Measurements from ENCODE around the gene WIPF3.

The WIPF3 gene

DNA sequence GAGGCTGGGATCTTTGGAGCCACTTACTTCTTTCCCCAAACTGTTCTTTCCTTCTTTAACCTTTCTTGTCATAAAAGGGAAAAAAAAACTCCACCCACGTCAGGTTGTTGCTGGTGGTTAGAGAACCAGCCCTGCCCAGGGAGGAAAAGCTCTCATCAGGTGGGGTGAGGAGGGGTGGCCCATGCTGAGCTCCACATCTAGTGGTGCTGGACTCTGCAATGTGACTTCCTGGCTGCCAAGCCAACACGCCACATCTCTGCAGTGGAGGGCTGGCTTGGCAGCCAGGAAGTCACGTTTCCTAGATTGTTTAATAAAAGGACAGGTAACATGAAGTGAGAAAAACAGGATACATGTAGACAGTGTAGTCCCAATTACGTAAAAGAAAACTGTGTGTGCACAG is 37.4 kb downstream of the WIPF3 start:
- Mint-ChIP-seq H3K9me3 (no peaks in the 10 kb centered on the region), H3K4me3 (no peak overlapping the region), H3K4me1 (ENCODE audit: low read depth in 2 of 2) (no peaks in the 10 kb centered on the region), H3K27ac (no peak overlapping the region), H3K27me3 (peaks cover 56 to 62% of the 10 kb centered on the region in 2 donors), H3K36me3 (ENCODE audit: insufficient read depth) (no peaks in the 10 kb centered on the region)
- DNase-seq = no peak
- no peak for ATAC-seq (replicated peaks)

DNA sequence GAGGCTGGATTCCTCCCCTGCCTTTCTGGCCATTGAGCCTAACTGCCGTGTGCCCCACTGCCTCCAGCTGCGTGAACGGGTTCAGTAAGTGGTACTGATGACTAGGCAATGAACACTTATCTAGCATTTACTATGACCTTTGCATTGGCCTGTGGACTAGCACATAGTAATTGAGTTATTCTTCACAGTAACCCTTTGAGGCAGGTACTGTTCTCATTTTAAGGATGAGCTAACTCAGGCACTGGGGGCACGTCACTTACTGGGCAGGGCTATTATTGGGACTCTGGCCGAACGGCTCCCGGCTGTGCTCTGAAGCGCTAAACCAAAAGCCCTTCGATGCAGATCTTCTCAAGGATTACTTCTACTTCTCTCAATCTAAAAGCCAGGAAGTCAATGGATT is 38.3 kb downstream of the WIPF3 start:
- no peak for DNase-seq

DNA sequence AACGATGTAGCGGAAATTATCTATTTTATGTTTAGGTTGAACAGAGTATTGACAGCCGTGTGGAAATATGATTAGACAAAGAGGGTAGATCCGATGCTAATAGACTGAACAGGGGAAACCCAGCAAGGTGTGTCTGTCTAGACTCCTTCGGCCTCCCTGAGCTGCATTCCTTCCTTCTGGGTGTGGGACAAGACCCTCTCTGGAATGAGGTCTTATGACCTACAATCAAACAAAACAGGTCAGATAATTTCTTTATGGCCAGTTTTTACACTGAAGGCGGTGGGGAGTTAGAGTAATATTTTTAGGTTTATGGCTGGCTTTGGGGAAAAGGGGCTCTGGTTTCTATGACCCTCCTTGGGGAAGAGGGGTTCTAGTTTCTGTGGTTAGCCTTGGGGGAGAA is 41.2 kb downstream of the WIPF3 start:
- Mint-ChIP-seq H3K36me3 (ENCODE audit: insufficient read depth) (no peaks in the 10 kb centered on the region), H3K27me3 (peaks cover 47 to 52% of the 10 kb centered on the region in 2 donors), H3K4me1 (ENCODE audit: low read depth in 2 of 2) (no peaks in the 10 kb centered on the region), H3K9me3 (no peaks in the 10 kb centered on the region), H3K4me3 (no peak overlapping the region), H3K27ac (no peak overlapping the region)
- ATAC-seq (replicated peaks) = no peak
- no peak for DNase-seq

More for the DNA sequence above, 38.3 kb downstream of the WIPF3 start:
- Mint-ChIP-seq H3K4me1 (ENCODE audit: low read depth in 2 of 2) (no peaks in the 10 kb centered on the region), H3K4me3 (no peak overlapping the region), H3K9me3 (no peaks in the 10 kb centered on the region), H3K36me3 (ENCODE audit: insufficient read depth) (no peaks in the 10 kb centered on the region), H3K27me3 (peaks cover 53 to 62% of the 10 kb centered on the region in 2 donors), H3K27ac (no peak overlapping the region)
- ATAC-seq (replicated peaks) = no peak

DNA sequence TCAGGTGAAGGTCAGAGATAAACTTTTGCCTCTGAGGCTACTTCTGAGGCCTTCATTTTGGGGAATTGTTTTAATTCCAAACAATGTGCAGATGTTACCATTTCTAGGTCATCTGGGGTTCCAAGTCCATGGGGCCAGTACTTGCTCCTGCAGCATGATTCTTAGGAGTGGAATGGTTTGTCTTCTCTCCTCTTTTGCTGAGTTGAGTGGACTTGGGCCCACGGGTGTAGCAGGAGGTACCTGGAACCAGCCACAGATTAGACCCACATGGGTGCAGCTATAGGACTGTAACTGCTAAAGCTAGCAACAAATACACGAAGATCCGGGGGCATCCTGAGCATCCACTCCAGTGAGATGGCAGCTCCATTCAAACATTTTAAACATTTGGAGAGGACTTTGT is 41.6 kb downstream of the WIPF3 start:
- DNase-seq (no peak), ATAC-seq (replicated peaks) (no peak)
- H3K36me3 Mint-ChIP-seq (ENCODE audit: insufficient read depth) = no peaks in the 10 kb centered on the region
- H3K4me3 Mint-ChIP-seq = no peak overlapping the region
- no peak overlapping the region for H3K27ac Mint-ChIP-seq
- H3K9me3 Mint-ChIP-seq = no peaks in the 10 kb centered on the region
- no peaks in the 10 kb centered on the region for H3K4me1 Mint-ChIP-seq (ENCODE audit: low read depth in 2 of 2)
- peaks cover 43 to 52% of the 10 kb centered on the region in 2 donors for H3K27me3 Mint-ChIP-seq

DNA sequence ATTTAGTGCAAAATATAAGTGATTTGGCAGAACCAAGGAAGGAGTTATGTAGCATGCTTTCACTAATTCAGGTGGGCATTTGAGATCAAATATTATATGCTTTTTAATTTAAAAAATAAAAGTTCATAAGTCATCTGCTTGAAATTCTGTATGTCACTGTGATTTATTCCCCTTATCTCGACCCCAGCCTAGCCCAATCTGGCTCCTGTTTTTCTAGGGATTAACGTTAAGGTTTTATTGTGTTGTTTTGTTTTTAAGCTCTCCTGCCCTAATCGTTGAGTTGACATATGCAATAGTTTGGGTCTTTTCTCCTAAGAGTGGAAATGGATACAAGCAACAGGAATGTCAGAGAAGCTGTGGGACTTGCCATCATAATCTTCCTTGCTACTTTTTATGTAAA is 42.6 kb downstream of the WIPF3 start:
- DNase-seq = no peak
- peaks cover 43 to 46% of the 10 kb centered on the region in 2 donors for H3K27me3 Mint-ChIP-seq
- H3K4me1 Mint-ChIP-seq (ENCODE audit: low read depth in 2 of 2) = no peaks in the 10 kb centered on the region
- no peak for ATAC-seq (replicated peaks)
- no peak overlapping the region for H3K4me3 Mint-ChIP-seq
- H3K36me3 Mint-ChIP-seq (ENCODE audit: insufficient read depth) = no peaks in the 10 kb centered on the region
- H3K9me3 Mint-ChIP-seq = no peaks in the 10 kb centered on the region
- H3K27ac Mint-ChIP-seq = no peak overlapping the region

DNA sequence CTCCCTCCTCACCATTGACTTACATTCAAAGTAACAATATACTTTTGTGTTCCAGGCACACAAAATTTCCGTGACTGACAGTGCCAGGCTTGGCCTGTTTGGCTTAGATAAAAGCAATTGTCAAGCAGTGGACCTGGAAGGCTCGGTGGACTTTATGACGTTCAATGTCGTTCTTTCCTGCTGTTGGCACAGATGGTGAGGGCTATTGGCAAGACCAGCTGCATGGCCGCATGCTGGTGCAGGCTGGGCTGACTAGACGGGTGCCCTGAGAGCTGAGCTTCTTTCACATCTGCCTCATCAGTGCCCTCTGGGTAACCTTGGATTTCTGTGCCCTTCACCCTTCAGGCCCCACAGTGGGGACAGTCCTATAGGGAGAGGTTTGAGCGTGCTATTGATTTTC is 45.2 kb downstream of the WIPF3 start:
- H3K27me3 Mint-ChIP-seq = peaks cover 28 to 38% of the 10 kb centered on the region in 2 donors
- no peak for DNase-seq
- no peak overlapping the region for H3K27ac Mint-ChIP-seq
- no peaks in the 10 kb centered on the region for H3K4me1 Mint-ChIP-seq (ENCODE audit: low read depth in 2 of 2)
- H3K9me3 Mint-ChIP-seq = no peaks in the 10 kb centered on the region
- H3K4me3 Mint-ChIP-seq = no peak overlapping the region
- no peak for ATAC-seq (replicated peaks)
- H3K36me3 Mint-ChIP-seq (ENCODE audit: insufficient read depth) = no peaks in the 10 kb centered on the region

DNA sequence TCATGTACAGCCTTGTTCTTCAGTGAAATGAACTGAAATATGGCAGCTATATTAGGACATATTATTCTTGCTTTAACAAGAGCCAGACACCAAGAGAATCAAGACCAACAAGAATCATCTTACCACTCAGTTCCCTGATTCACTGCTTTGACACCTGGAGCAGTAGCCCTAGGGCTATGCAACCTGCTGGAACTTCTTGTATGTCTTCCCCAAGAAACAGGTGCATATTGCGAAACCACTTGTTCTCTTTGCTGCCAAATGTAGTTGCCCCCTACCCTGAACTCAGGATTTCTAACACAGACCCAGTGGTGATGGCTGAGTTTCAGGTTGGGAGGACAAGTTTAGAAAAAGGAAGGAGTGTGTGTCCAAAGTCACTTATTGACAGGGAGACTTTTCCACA is 46.1 kb downstream of the WIPF3 start:
- H3K36me3 Mint-ChIP-seq (ENCODE audit: insufficient read depth) = no peaks in the 10 kb centered on the region
- H3K9me3 Mint-ChIP-seq = no peaks in the 10 kb centered on the region
- DNase-seq = no peak
- no peak for ATAC-seq (replicated peaks)
- H3K4me3 Mint-ChIP-seq = no peak overlapping the region
- no peak overlapping the region for H3K27ac Mint-ChIP-seq
- peaks cover 22 to 29% of the 10 kb centered on the region in 2 donors for H3K27me3 Mint-ChIP-seq
- H3K4me1 Mint-ChIP-seq (ENCODE audit: low read depth in 2 of 2) = no peaks in the 10 kb centered on the region

DNA sequence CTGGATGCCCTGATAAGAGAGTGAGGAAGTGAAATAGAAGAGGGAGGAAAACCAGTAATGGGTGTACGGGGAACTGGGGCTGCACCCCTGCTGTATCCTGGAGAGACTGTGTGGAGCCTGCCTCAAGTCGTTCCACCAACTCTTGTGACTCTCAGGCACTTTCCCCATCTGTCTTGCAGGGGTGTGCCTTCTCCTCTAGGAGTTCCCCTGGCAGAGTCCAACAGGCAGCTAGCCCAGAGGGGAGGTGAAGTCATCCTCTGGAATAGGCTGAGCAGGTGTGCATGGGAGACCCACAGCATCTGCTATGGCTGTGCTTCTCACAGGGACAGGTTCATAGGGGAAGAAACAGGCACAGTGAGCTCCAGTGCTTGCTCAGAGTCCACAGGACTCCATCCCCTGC is 46.8 kb downstream of the WIPF3 start:
- ATAC-seq (replicated peaks) (no peak), DNase-seq (no peak)
- Mint-ChIP-seq H3K27ac (no peak overlapping the region), H3K36me3 (ENCODE audit: insufficient read depth) (no peaks in the 10 kb centered on the region), H3K4me1 (ENCODE audit: low read depth in 2 of 2) (no peaks in the 10 kb centered on the region), H3K9me3 (no peaks in the 10 kb centered on the region), H3K27me3 (peaks cover 18 to 22% of the 10 kb centered on the region in 2 donors), H3K4me3 (no peak overlapping the region)

DNA sequence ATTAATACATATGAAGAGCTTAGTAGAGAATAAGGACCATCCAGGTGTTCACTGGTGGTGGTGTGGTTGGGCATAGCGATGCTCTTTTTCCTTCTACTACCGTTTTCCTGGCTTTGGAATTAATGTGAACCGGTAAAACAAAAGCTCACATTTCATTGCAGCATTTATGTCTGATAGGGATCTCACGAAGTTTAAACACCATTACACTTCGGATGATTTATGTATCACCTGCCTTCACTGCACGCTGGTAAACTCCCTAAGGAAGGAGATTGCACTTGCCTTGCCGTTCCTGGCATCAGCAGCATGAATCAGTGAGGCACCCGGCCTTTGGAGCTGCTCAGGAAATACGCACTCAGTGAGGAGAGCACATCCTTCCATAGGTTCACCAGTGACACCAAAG is 47.5 kb downstream of the WIPF3 start:
- ATAC-seq (replicated peaks) = no peak

DNA sequence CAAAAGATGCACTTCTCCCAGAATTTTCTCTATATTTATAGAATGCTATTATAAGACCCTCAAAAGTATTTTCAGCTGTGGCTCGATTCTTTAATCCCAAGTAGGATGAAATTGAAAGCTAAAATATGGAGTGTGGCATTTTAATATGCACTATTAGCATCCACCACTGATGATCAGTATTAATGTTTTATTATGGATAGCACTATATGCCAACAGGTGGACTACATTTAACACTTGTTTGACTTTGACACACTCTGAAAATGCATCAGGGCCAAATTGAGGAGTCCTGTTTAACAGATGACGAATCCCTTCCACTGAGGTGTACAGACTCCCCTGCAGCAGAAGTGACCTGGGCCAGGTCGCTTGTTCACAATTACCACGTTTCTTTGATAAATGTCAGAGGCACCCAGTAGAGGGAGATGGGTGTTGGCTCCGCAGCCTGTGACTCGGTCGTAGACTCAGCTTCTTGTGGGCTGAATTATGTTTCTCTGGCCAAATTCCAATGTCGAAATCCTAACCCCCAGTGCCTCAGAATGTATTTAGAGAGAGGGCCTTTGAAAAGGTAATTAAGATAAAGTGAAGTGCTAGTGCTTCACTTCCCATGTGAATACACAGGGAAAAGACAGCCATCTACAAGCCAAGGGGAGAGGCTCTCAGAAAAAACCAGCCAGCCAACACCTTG is 48.1 kb downstream of the WIPF3 start:
- no peaks in the 10 kb centered on the region for H3K9me3 Mint-ChIP-seq
- no peaks in the 10 kb centered on the region for H3K36me3 Mint-ChIP-seq (ENCODE audit: insufficient read depth)
- no peak for DNase-seq
- H3K27me3 Mint-ChIP-seq = peaks cover 22 to 25% of the 10 kb centered on the region in 2 donors
- no peak for ATAC-seq (replicated peaks)
- no peaks in the 10 kb centered on the region for H3K4me1 Mint-ChIP-seq (ENCODE audit: low read depth in 2 of 2)
- no peak overlapping the region for H3K4me3 Mint-ChIP-seq
- no peak overlapping the region for H3K27ac Mint-ChIP-seq

More for the DNA sequence above, 47.5 kb downstream of the WIPF3 start:
- DNase-seq = no peak
- H3K4me3 Mint-ChIP-seq = no peak overlapping the region
- H3K36me3 Mint-ChIP-seq (ENCODE audit: insufficient read depth) = no peaks in the 10 kb centered on the region
- no peaks in the 10 kb centered on the region for H3K4me1 Mint-ChIP-seq (ENCODE audit: low read depth in 2 of 2)
- peaks cover 19 to 22% of the 10 kb centered on the region in 2 donors for H3K27me3 Mint-ChIP-seq
- H3K27ac Mint-ChIP-seq = no peak overlapping the region
- no peaks in the 10 kb centered on the region for H3K9me3 Mint-ChIP-seq

DNA sequence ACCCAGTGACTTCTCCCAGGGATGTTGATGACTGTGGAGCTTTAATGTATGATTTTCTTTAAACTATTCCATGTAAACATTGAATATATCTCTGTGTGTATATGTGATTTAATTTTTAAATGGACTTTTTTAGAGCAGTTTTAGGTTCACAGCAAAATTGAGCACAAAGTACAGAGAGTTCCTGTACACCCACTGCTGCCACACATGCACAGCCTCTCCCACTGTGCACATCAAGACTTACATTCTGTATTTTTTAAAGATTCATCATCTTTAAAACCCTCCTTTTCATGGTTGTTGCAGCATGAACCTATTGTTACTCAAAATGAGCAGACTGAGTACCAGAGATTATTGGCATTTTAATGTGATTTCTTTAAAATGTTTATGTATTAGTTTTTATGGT is 51.3 kb downstream of the WIPF3 start:
- peaks cover 18 to 28% of the 10 kb centered on the region in 2 donors for H3K27me3 Mint-ChIP-seq
- ATAC-seq (replicated peaks) = no peak
- DNase-seq = no peak

DNA sequence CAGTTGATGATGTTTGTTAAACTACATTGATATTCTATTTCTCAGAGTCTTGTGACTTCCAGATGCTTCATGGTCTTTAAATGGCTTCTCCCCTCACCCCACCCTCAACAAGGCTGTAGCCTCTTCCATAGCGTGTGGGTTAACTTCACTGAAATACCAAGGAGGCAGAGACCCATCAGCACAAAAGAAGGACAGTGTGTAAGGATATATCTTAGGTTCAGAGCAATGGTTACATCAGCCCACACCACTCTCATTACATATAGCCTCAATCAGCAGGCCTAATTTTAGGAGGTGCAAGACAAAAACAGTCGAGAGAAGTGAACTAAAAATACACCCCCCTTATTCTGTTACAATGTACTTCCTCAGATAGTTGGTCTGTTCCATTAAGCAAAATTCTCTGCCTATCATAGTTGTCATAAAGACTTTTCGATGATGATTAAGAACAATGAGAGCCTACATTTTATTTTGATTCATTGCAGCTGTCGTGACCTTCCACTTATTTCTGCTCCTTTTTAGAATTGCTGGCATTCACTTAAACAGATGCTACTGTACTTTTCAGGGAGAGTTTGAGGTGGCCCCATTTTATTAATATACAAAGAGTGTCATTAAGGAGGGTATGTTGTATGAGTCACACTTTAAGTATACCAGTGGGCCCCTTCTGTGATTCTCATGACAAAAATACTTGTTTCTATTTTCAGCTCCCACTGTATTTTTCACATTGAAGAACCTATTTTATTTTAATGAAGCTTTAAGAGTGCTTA is 52.1 kb downstream of the WIPF3 start:
- Mint-ChIP-seq H3K27me3 (peaks cover 21 to 22% of the 10 kb centered on the region in 2 donors), H3K36me3 (ENCODE audit: insufficient read depth) (no peaks in the 10 kb centered on the region), H3K9me3 (no peaks in the 10 kb centered on the region), H3K4me1 (ENCODE audit: low read depth in 2 of 2) (no peaks in the 10 kb centered on the region), H3K27ac (no peak overlapping the region), H3K4me3 (no peak overlapping the region)
- ATAC-seq (replicated peaks) = no peak
- DNase-seq = no peak

More for the DNA sequence above, 51.3 kb downstream of the WIPF3 start:
- Mint-ChIP-seq H3K4me1 (ENCODE audit: low read depth in 2 of 2) (no peaks in the 10 kb centered on the region), H3K27ac (no peak overlapping the region), H3K36me3 (ENCODE audit: insufficient read depth) (no peaks in the 10 kb centered on the region), H3K9me3 (no peaks in the 10 kb centered on the region), H3K4me3 (no peak overlapping the region)

DNA sequence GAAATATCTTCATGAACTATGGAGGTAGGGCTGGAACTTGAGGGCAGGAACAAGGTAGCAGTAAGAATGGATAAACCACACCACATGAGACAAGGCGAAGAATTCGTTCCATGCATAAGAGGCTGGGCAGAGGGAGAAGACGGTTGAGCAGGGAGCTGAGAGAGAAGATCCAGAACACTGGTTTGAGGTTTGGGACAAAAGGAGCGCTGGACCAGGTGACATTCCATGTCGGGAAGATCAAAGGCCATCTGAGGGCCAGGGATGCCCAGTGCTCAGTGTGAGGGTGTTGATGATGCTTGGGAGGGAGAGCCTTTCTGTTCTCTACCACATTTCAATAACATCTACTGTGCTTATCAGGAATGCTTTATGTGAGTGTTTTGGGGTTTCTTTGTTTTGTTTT is 52.8 kb downstream of the WIPF3 start:
- no peaks in the 10 kb centered on the region for H3K4me1 Mint-ChIP-seq (ENCODE audit: low read depth in 2 of 2)
- no peak overlapping the region for H3K4me3 Mint-ChIP-seq
- peaks cover 18 to 21% of the 10 kb centered on the region in 2 donors for H3K27me3 Mint-ChIP-seq
- no peak for ATAC-seq (replicated peaks)
- no peaks in the 10 kb centered on the region for H3K36me3 Mint-ChIP-seq (ENCODE audit: insufficient read depth)
- no peaks in the 10 kb centered on the region for H3K9me3 Mint-ChIP-seq
- no peak for DNase-seq
- H3K27ac Mint-ChIP-seq = no peak overlapping the region

DNA sequence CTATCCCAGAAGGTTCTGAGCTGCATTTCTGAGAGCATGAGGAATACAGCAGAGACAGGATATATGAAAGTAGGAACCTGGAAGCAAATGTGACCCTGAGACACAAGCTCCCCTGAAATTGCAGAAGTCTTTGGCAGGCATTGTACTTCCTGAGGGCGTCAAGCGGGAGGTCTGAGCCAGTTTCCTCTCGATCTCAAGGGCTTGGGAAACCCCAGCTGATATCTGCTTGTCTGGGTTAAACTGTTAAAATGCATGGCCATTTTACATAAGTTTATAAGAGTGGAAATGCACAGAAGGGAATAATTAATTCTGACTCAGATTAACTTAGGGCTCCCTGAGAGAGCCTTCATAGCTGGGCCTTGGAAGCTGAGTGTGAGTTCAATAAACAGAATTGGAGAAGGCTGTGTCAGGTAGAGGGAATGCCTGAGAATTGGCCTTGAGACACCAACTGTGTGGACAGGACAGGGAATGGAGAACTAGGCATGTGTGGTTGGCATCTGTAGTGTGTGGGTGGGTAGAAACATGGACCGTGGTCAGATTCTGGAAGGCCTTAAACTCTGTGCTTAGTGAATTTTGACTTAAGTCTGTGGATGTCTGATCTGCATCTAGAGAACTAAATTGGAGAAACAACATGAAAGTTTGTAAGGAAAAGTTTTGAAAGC is 53.3 kb downstream of the WIPF3 start:
- no peak for ATAC-seq (replicated peaks)
- H3K27me3 Mint-ChIP-seq = peaks cover 18 to 21% of the 10 kb centered on the region in 2 donors
- H3K4me1 Mint-ChIP-seq (ENCODE audit: low read depth in 2 of 2) = no peaks in the 10 kb centered on the region
- no peaks in the 10 kb centered on the region for H3K9me3 Mint-ChIP-seq
- no peak overlapping the region for H3K27ac Mint-ChIP-seq
- no peak for DNase-seq
- H3K4me3 Mint-ChIP-seq = no peak overlapping the region
- no peaks in the 10 kb centered on the region for H3K36me3 Mint-ChIP-seq (ENCODE audit: insufficient read depth)

Data from effector memory CD8-positive, alpha-beta T cell (primary cell).